ENCODE results near the gene ANKRD50. TPM values are rescaled to one million over a fixed set of nuclear protein-coding genes. Genes with fewer than 3 reads are reported as not detected.

Gene ANKRD50
- total RNA-seq, 1 donor from 2014 or later: 29.4 TPM

- H2AFZ ChIP-seq (ENCODE audit: low read depth, low read length): no peak overlapping the region
- Mint-ChIP-seq H3K27ac (ENCODE audit: unreplicated experiment) (no peak overlapping the region), H3K4me3 (ENCODE audit: unreplicated experiment) (no peak overlapping the region), H3K27me3 (ENCODE audit: low read depth, unreplicated experiment) (no peaks in the 10 kb centered on the region), H3K4me1 (ENCODE audit: low read depth, unreplicated experiment) (no peaks in the 10 kb centered on the region), H3K9me3 (ENCODE audit: unreplicated experiment) (peaks cover 2% of the 10 kb centered on the region), H3K36me3 (ENCODE audit: low read depth, unreplicated experiment) (no peaks in the 10 kb centered on the region)
- no peak overlapping the region for H3K4me2 ChIP-seq (ENCODE audit: low read length)
- no peaks in the 10 kb centered on the region for H3K79me2 ChIP-seq (ENCODE audit: insufficient read depth, low read length)
- no peaks in the 10 kb centered on the region for H4K20me1 ChIP-seq (ENCODE audit: insufficient read depth, low read length)
- H3K27me3 ChIP-seq (ENCODE audit: insufficient read depth, low read length): no peaks in the 10 kb centered on the region
- no peak overlapping the region for H3K9ac ChIP-seq (ENCODE audit: low read length)
- no peak overlapping the region for H3K4me3 ChIP-seq (ENCODE audit: insufficient read depth, low read depth, low read length)
- no peaks in the 10 kb centered on the region for H3K4me1 ChIP-seq (ENCODE audit: insufficient read depth, low read length)
- no peak for DNase-seq (ENCODE audit: low read depth)
- H3K27ac ChIP-seq (ENCODE audit: low read depth, low read length): no peak overlapping the region
- TF ChIP-seq CTCF (IDR thresholded peaks at IDR 0.05; ENCODE audit: insufficient read depth, low read depth, low read length) (no peak), EZH2 (IDR thresholded peaks at IDR 0.05; ENCODE audit: insufficient read depth, low read length) (no peak)
- no peaks in the 10 kb centered on the region for H3K36me3 ChIP-seq (ENCODE audit: insufficient read depth, low read length)
- no peaks in the 10 kb centered on the region for H3K9me3 ChIP-seq (ENCODE audit: insufficient read depth, low read depth, low read length)
- FAIRE-seq: no peak
These were observed 24.0 kb upstream of the ANKRD50 start for GRCh38 chr4:124736526-124736925.

DNA sequence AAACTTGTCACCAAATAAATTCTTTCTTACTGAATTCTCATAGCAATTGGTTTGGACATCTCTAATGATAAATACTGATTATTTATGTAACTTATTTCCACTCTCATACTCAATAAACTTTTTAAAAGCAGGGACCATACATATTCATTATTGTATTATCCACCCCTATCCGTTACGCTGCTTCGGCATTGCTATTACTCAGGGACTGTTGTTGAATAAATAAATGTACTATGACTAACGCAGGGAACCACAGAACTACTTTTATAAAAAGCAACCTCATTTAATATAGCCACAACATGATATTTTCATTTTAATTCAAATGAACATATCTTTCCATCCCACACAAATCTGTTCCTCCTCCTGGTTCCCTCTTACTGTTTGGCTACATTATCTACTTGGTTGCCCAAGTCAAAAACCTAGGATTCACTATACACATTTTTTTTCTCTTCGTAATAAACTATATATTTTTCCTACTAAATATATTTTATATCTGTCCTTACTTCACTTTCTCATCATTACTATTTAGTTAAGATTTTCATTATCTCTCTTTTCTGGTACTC, 14.9 kb upstream of the ANKRD50 start:
- Mint-ChIP-seq H3K27me3 (ENCODE audit: low read depth, unreplicated experiment) (no peaks in the 10 kb centered on the region), H3K4me3 (ENCODE audit: unreplicated experiment) (no peak overlapping the region), H3K4me1 (ENCODE audit: low read depth, unreplicated experiment) (no peaks in the 10 kb centered on the region), H3K27ac (ENCODE audit: unreplicated experiment) (no peak overlapping the region), H3K36me3 (ENCODE audit: low read depth, unreplicated experiment) (no peaks in the 10 kb centered on the region), H3K9me3 (ENCODE audit: unreplicated experiment) (peaks cover 2% of the 10 kb centered on the region)
- no peaks in the 10 kb centered on the region for H3K4me1 ChIP-seq (ENCODE audit: insufficient read depth, low read length)
- no peaks in the 10 kb centered on the region for H3K27me3 ChIP-seq (ENCODE audit: insufficient read depth, low read length)
- H3K79me2 ChIP-seq (ENCODE audit: insufficient read depth, low read length): no peaks in the 10 kb centered on the region
- H3K27ac ChIP-seq (ENCODE audit: low read depth, low read length): no peak overlapping the region
- H3K36me3 ChIP-seq (ENCODE audit: insufficient read depth, low read length): no peaks in the 10 kb centered on the region
- H3K4me3 ChIP-seq (ENCODE audit: insufficient read depth, low read depth, low read length): no peak overlapping the region
- H3K9ac ChIP-seq (ENCODE audit: low read length): no peak overlapping the region
- H4K20me1 ChIP-seq (ENCODE audit: insufficient read depth, low read length): no peaks in the 10 kb centered on the region
- no peaks in the 10 kb centered on the region for H3K9me3 ChIP-seq (ENCODE audit: insufficient read depth, low read depth, low read length)
- no peak for FAIRE-seq
- no peak for TF ChIP-seq CTCF (IDR thresholded peaks at IDR 0.05; ENCODE audit: insufficient read depth, low read depth, low read length)
- TF ChIP-seq EZH2 (IDR thresholded peaks at IDR 0.05; ENCODE audit: insufficient read depth, low read length): no peak
- no peak overlapping the region for H3K4me2 ChIP-seq (ENCODE audit: low read length)
- no peak overlapping the region for H2AFZ ChIP-seq (ENCODE audit: low read depth, low read length)
- peak; percentile 23 for DNase-seq (ENCODE audit: low read depth)

- no peak overlapping the region for H3K4me2 ChIP-seq (ENCODE audit: low read length)
These were observed 13.7 kb upstream of the ANKRD50 start for GRCh38 chr4:124726269-124726668.

More at GRCh38 chr4:124726269-124726668, 13.7 kb upstream of the ANKRD50 start:
- DNase-seq (ENCODE audit: low read depth) (no peak), FAIRE-seq (no peak)
- H3K36me3 Mint-ChIP-seq (ENCODE audit: low read depth, unreplicated experiment): no peaks in the 10 kb centered on the region
- TF ChIP-seq CTCF (IDR thresholded peaks at IDR 0.05; ENCODE audit: insufficient read depth, low read depth, low read length) (no peak), EZH2 (IDR thresholded peaks at IDR 0.05; ENCODE audit: insufficient read depth, low read length) (no peak)
- Histone ChIP-seq H2AFZ (ENCODE audit: low read depth, low read length) (no peak overlapping the region), H3K36me3 (ENCODE audit: insufficient read depth, low read length) (no peaks in the 10 kb centered on the region), H3K4me3 (ENCODE audit: insufficient read depth, low read depth, low read length) (no peak overlapping the region), H4K20me1 (ENCODE audit: insufficient read depth, low read length) (no peaks in the 10 kb centered on the region), H3K27me3 (ENCODE audit: insufficient read depth, low read length) (no peaks in the 10 kb centered on the region), H3K27ac (ENCODE audit: low read depth, low read length) (no peak overlapping the region), H3K79me2 (ENCODE audit: insufficient read depth, low read length) (no peaks in the 10 kb centered on the region), H3K9me3 (ENCODE audit: insufficient read depth, low read depth, low read length) (no peaks in the 10 kb centered on the region), H3K9ac (ENCODE audit: low read length) (no peak overlapping the region), H3K4me1 (ENCODE audit: insufficient read depth, low read length) (no peaks in the 10 kb centered on the region)
- H3K4me1 Mint-ChIP-seq (ENCODE audit: low read depth, unreplicated experiment): no peaks in the 10 kb centered on the region
- no peak overlapping the region for H3K27ac Mint-ChIP-seq (ENCODE audit: unreplicated experiment)
- no peaks in the 10 kb centered on the region for H3K27me3 Mint-ChIP-seq (ENCODE audit: low read depth, unreplicated experiment)
- H3K9me3 Mint-ChIP-seq (ENCODE audit: unreplicated experiment): no peaks in the 10 kb centered on the region
- no peak overlapping the region for H3K4me3 Mint-ChIP-seq (ENCODE audit: unreplicated experiment)
